GM21526 (cell line): ENCODE measurements around the gene SLC22A13.

ENCODE experiments used
- ATAC-seq: cut with Tn5 transposase; IDR thresholded peaks from one replicate; pipeline ENCODE4 v1.9.1; 2021; ENCODE audit warnings: moderate library complexity; ENCODE audit not compliant: unreplicated experiment, low FRiP score

Gene SLC22A13

DNA sequence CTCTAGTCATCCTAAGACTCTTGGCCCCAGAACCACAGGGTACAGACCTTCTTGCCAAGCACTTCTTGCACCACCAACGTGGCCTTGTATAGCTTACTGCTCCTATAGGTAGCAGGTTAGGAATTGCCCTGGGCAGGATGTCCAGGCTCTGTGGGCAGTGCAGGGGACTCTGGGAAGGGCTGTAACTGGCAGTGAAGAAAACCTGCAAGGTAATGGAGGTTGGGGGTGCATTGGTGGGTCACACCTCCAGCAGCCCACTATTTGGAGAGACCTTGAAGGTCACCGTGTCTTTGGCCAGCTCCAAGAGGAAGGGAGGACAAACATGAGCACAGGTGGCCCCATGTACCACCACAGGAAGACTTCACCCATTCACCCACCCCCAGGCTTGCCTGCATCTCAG is 59.6 kb downstream of the SLC22A13 start:
- no peak for ATAC-seq

GRCh38 chr3:38327335-38328009 is 61.9 kb downstream of the SLC22A13 start:
- ATAC-seq = no peak
